ENCODE data around the gene NLK.

DNA sequence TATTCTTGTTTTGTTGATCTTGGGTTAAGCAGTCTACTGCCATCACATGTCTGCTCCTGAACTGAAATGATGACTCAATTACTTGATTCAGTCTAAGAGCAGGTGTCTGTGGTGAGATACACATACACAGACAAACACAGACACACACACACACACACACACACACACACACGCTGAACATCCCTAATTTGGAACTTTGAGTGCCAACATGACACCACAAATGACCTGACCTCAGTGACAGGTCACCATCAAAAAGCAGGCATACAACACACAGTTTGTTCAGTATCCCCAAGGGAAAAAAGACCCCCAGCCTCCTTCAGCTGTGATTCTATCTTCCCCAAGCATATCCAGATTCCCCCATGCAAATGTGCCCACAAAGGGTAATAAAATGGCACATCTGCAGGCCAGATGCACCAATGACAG lies 146.4 kb downstream of the NLK start:
- TF ChIP-seq MAX (IDR thresholded peaks at IDR 0.05; ENCODE audit: low read depth, low read length) (no peak), CTCF (IDR thresholded peaks at IDR 0.05; ENCODE audit: low read depth, low read length) (no peak), POLR2A (IDR thresholded peaks at IDR 0.05; ENCODE audit: extremely low read depth, insufficient read length) (no peak)
